Stimulated activated naive B cell treated with anti-CD40 and anti-IgM and Interleukin-4, amounts not matched to agents 10 μg/mL and 1 μg/mL and 100 μg/mL, for 72 hours (primary cell): ENCODE results near the gene BDKRB2.
"Not testable (repeated sequence)": the region's sequence is repeated elsewhere in the genome, so short reads cannot be mapped to it uniquely, and the experiment has no call there.

Experiments
- ATAC-seq, 2 donors: fragments of 150-1000 bp; cut with Tn5 transposase; replicated peaks; 2 replicates each; pipeline ENCODE4 v1.10.0; 2021; ENCODE audit warnings: moderate library complexity in 1 of 2
- DNase-seq: peaks from one replicate; pipeline ENCODE4 v3.0.0; 2021
- H3K27ac Mint-ChIP-seq: one replicate; pipeline ENCODE4 v1.8.0; 2022; ENCODE audit warnings: mild to moderate bottlenecking, mixed read lengths
- H3K27me3 Mint-ChIP-seq, 2 donors: one replicate each; pipeline ENCODE4 v1.8.0; 2022; ENCODE audit warnings: mixed read lengths in 2 of 2
- H3K36me3 Mint-ChIP-seq, 2 donors: one replicate each; pipeline ENCODE4 v1.8.0; 2022; ENCODE audit warnings: mixed read lengths in 2 of 2, mild to moderate bottlenecking in 1 of 2
- H3K4me1 Mint-ChIP-seq, 2 donors: one replicate each; pipeline ENCODE4 v1.8.0; 2022; ENCODE audit warnings: mixed read lengths in 2 of 2, mild to moderate bottlenecking in 1 of 2
- H3K4me3 Mint-ChIP-seq, 2 donors: one replicate each; pipeline ENCODE4 v1.8.0; 2022; ENCODE audit warnings: mild to moderate bottlenecking in 2 of 2, mixed read lengths in 2 of 2, moderate library complexity in 1 of 2
- H3K9me3 Mint-ChIP-seq, 2 donors: one replicate each; pipeline ENCODE4 v1.8.0; 2022; ENCODE audit warnings: mixed read lengths in 2 of 2, mild to moderate bottlenecking in 1 of 2

Gene BDKRB2

GRCh38 chr14:96237641-96238040 lies 33.0 kb downstream of the BDKRB2 start:
- Mint-ChIP-seq H3K36me3 (no peaks in the 10 kb centered on the region), H3K4me1 (no peaks in the 10 kb centered on the region), H3K9me3 (peaks cover 2 to 3% of the 10 kb centered on the region in 2 donors), H3K27ac (no peak overlapping the region), H3K27me3 (peaks cover 0 to 5% of the 10 kb centered on the region in 2 donors), H3K4me3 (no peak overlapping the region)
- DNase-seq (no peak), ATAC-seq (no peak)

DNA sequence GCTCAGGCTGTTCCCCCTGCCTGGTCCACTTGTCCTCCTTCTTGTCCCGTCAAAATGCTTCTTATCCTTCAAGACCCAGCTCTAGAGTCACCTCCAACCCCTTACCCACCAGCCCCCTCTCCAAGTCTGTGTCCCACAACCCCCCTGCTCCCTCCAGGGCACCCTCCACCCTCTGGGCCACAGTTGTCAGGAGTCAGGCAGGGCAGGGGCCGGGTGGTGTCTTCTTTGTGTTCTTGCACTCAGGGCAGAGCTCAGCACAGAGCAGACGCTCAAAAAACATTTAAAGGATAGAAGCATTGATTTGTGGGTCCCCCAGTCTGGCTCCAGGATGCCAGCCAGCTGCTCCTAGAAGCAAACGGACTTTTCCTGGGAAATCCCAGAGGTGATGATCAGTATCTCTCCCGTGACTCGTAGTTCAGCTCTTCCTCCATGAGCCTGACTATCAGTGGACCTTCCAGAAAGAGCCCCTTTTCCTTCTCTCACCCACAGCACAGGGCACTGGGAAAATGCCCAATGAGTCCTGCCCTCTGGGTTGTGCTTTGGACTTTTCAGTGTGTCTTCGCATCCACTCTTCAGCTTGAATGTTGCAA lies 34.1 kb downstream of the BDKRB2 start:
- peaks cover 0 to 5% of the 10 kb centered on the region in 2 donors for H3K27me3 Mint-ChIP-seq
- no peak for DNase-seq

GRCh38 chr14:96239711-96240141 lies 35.1 kb downstream of the BDKRB2 start:
- Mint-ChIP-seq H3K27ac (no peak overlapping the region), H3K36me3 (no peaks in the 10 kb centered on the region), H3K27me3 (peaks cover 3 to 5% of the 10 kb centered on the region in 2 donors), H3K4me1 (no peaks in the 10 kb centered on the region), H3K4me3 (no peak overlapping the region), H3K9me3 (peaks cover 4 to 7% of the 10 kb centered on the region in 2 donors)
- ATAC-seq (no peak), DNase-seq (no peak)

More for the DNA sequence above, 34.1 kb downstream of the BDKRB2 start:
- ATAC-seq, result no peak
- Mint-ChIP-seq H3K36me3 (no peaks in the 10 kb centered on the region), H3K4me3 (no peak overlapping the region), H3K27ac (no peak overlapping the region), H3K4me1 (no peaks in the 10 kb centered on the region), H3K9me3 (peaks cover 4 to 7% of the 10 kb centered on the region in 2 donors)

DNA sequence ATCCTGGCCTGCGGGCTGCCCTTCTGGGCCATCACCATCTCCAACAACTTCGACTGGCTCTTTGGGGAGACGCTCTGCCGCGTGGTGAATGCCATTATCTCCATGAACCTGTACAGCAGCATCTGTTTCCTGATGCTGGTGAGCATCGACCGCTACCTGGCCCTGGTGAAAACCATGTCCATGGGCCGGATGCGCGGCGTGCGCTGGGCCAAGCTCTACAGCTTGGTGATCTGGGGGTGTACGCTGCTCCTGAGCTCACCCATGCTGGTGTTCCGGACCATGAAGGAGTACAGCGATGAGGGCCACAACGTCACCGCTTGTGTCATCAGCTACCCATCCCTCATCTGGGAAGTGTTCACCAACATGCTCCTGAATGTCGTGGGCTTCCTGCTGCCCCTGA lies 36.0 kb downstream of the BDKRB2 start:
- Mint-ChIP-seq H3K36me3 (no peaks in the 10 kb centered on the region), H3K4me3 (no peak overlapping the region), H3K27ac (no peak overlapping the region), H3K4me1 (no peaks in the 10 kb centered on the region), H3K9me3 (peaks cover 4 to 9% of the 10 kb centered on the region in 2 donors), H3K27me3 (peaks cover under 1 to 11% of the 10 kb centered on the region in 2 donors)
- DNase-seq (no peak), ATAC-seq (no peak)

GRCh38 chr14:96242126-96242525 lies 37.5 kb downstream of the BDKRB2 start:
- Mint-ChIP-seq H3K4me3 (no peak overlapping the region), H3K27ac (no peak overlapping the region), H3K4me1 (no peaks in the 10 kb centered on the region), H3K36me3 (no peaks in the 10 kb centered on the region), H3K9me3 (peaks cover 4 to 9% of the 10 kb centered on the region in 2 donors), H3K27me3 (peaks cover 2 to 22% of the 10 kb centered on the region in 2 donors)
- ATAC-seq, result no peak
- no peak for DNase-seq

DNA sequence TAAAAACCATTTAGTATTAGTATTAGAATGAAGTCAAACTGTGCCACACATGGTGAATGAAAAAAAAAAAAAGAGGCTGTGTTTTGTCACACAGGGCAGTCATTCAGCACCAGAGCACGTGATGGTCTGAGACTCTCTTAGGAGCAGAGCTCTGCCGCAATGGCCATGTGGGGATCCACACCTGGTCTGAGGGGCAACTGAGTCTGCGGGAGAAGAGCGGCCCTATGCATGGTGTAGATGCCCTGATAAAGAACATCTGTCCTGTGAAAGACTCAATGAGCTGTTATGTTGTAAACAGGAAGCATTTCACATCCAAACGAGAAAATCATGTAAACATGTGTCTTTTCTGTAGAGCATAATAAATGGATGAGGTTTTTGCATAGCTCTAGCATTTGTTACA lies 39.1 kb downstream of the BDKRB2 start:
- DNase-seq (no peak), ATAC-seq (no peak)
- H3K27ac Mint-ChIP-seq, result no peak overlapping the region
- no peak overlapping the region for H3K4me3 Mint-ChIP-seq
- no peaks in the 10 kb centered on the region for H3K36me3 Mint-ChIP-seq
- peaks cover 9 to 26% of the 10 kb centered on the region in 2 donors for H3K27me3 Mint-ChIP-seq
- H3K4me1 Mint-ChIP-seq, result no peaks in the 10 kb centered on the region
- peaks cover 4 to 9% of the 10 kb centered on the region in 2 donors for H3K9me3 Mint-ChIP-seq

DNA sequence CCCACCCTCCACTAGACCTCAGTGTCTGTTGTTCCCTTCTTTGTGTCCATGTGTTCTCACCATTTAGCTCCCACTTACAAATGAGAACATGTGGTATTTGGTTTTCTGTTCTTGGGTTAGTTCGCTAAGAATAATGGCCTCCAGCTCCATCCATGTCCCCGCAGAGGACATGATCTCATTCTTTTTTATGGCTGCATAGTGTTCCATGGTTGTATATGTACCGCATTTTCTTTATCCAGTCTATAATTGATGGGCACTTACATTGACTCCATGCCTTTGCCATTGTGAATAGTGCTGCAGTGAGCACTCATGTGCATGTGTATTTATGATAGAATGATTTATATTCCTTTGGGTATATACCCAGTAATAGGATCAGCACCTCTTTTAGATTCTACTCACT lies 40.4 kb downstream of the BDKRB2 start:
- peaks cover 18 to 31% of the 10 kb centered on the region in 2 donors for H3K27me3 Mint-ChIP-seq
- not testable (repeated sequence) for ATAC-seq

DNA sequence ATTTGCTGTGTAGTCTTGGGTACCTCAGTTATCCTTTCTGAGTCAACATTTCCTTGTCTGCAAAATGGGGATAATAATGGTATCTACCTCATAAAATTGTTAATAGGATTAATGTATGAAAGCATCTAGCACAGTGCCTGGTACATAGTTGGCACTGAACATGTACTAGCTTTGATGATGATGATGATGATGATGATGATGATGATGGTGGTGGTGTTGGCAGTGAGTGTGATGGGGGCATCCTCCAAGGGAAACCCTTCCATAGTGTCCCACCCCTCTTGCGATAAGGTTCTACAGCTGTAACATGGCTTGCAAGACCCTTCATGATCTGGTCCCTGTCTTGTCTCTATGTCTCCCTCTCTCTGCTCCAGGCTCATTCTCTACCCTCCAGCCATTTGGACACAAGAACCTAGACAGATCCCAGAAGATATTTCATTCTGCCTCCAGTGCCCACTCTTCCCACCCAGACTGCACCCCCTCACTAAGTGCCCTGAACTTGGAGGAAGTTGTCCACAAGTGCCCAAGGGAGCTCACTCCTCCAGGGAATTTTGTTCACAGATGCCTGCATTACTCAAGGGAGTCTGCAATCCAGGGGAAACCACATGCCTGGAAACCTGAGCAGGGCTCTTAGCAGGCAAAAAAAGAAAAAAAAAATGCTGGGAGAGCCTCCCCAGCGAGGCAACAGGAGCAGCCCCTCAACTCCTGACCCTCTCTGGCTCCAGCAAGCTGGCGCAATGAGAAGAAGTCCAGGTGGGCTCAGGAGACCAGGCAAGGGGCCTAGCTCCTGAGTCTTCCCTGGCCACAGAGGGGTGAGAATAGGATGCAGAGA lies 41.3 kb downstream of the BDKRB2 start:
- DNase-seq (no peak), ATAC-seq (no peak)
- no peak overlapping the region for H3K27ac Mint-ChIP-seq
- no peak overlapping the region for H3K4me3 Mint-ChIP-seq
- H3K27me3 Mint-ChIP-seq, result peaks cover 18 to 31% of the 10 kb centered on the region in 2 donors
- H3K9me3 Mint-ChIP-seq, result peaks cover 4 to 9% of the 10 kb centered on the region in 2 donors
- H3K4me1 Mint-ChIP-seq, result no peaks in the 10 kb centered on the region
- H3K36me3 Mint-ChIP-seq, result no peaks in the 10 kb centered on the region

More for the DNA sequence above, 40.4 kb downstream of the BDKRB2 start:
- not testable (repeated sequence) for DNase-seq, H3K36me3 Mint-ChIP-seq, H3K4me3 Mint-ChIP-seq, H3K27ac Mint-ChIP-seq, H3K9me3 Mint-ChIP-seq, H3K4me1 Mint-ChIP-seq

DNA sequence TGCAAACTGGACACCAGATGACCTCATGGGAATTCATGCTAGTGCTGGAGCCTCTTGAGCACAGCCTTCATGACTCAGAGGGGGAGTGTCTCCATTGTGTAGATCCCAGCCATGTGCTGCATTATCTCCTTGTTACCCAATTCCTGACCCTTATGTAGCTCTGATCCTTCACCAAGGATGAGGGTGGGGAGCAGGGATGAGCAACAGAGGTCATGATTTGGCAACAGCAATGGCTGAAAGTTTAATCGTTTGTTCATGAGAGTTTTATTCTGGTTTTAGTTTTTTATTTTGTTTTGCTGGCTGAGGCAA lies 41.9 kb downstream of the BDKRB2 start:
- H3K36me3 Mint-ChIP-seq, result no peaks in the 10 kb centered on the region
- DNase-seq (no peak), ATAC-seq (no peak)
- peaks cover 4 to 9% of the 10 kb centered on the region in 2 donors for H3K9me3 Mint-ChIP-seq
- H3K4me3 Mint-ChIP-seq, result no peak overlapping the region
- no peaks in the 10 kb centered on the region for H3K4me1 Mint-ChIP-seq
- H3K27ac Mint-ChIP-seq, result no peak overlapping the region
- H3K27me3 Mint-ChIP-seq, result peaks cover 21 to 35% of the 10 kb centered on the region in 2 donors

- H3K4me3 Mint-ChIP-seq, result no peak overlapping the region
- H3K27me3 Mint-ChIP-seq, result peaks cover 26 to 41% of the 10 kb centered on the region in 2 donors
- H3K4me1 Mint-ChIP-seq, result no peaks in the 10 kb centered on the region
- peaks cover 4 to 8% of the 10 kb centered on the region in 2 donors for H3K9me3 Mint-ChIP-seq
- no peak for ATAC-seq
- H3K27ac Mint-ChIP-seq, result no peak overlapping the region
- DNase-seq, result no peak
- no peaks in the 10 kb centered on the region for H3K36me3 Mint-ChIP-seq
These were observed 42.4 kb downstream of the BDKRB2 start for GRCh38 chr14:96247031-96247430.

- no peak for DNase-seq
- Mint-ChIP-seq H3K4me3 (no peak overlapping the region), H3K27me3 (peaks cover 43 to 61% of the 10 kb centered on the region in 2 donors), H3K9me3 (peaks cover 0 to 2% of the 10 kb centered on the region in 2 donors), H3K27ac (no peak overlapping the region), H3K36me3 (no peaks in the 10 kb centered on the region), H3K4me1 (no peaks in the 10 kb centered on the region)
- ATAC-seq, result no peak
These were observed 44.4 kb downstream of the BDKRB2 start for GRCh38 chr14:96249029-96249428.

GRCh38 chr14:96250485-96250884 lies 45.8 kb downstream of the BDKRB2 start:
- Mint-ChIP-seq H3K36me3 (no peaks in the 10 kb centered on the region), H3K27me3 (peaks cover 47 to 62% of the 10 kb centered on the region in 2 donors), H3K4me3 (no peak overlapping the region), H3K4me1 (no peaks in the 10 kb centered on the region), H3K9me3 (no peaks in the 10 kb centered on the region), H3K27ac (no peak overlapping the region)
- ATAC-seq (no peak), DNase-seq (no peak)

DNA sequence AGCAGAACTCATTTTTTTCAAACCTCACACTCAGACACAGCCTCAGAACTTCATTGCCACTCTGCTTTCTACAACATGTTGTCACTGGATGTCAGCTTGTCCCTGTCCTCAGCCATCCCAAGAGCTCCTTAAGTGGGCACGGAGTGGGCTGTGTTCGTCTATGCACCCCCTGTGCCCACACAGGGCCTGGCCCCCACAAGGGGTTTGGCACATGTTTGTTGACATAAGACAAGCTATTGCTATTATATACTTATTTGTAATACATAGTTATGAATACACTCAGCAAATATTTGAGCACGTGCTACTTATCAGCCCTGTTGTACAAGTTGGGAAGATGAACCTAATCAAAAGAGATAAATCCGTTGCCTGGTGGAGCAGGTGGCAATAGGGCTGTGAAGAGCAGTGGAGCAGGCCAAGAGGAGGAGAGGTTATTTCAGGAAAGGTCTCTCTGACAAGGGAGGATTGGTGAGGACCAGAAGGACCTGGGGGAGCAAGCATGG lies 47.1 kb downstream of the BDKRB2 start:
- DNase-seq, result no peak
- Mint-ChIP-seq H3K27ac (no peak overlapping the region), H3K36me3 (no peaks in the 10 kb centered on the region), H3K4me1 (no peaks in the 10 kb centered on the region), H3K9me3 (no peaks in the 10 kb centered on the region), H3K4me3 (no peak overlapping the region), H3K27me3 (peaks cover 47 to 53% of the 10 kb centered on the region in 2 donors)
- no peak for ATAC-seq

GRCh38 chr14:96252323-96252998 lies 47.8 kb downstream of the BDKRB2 start:
- Mint-ChIP-seq H3K9me3 (no peaks in the 10 kb centered on the region), H3K36me3 (no peaks in the 10 kb centered on the region), H3K4me1 (no peaks in the 10 kb centered on the region), H3K27ac (no peak overlapping the region), H3K27me3 (peaks cover 48 to 52% of the 10 kb centered on the region in 2 donors), H3K4me3 (no peak overlapping the region)
- DNase-seq (no peak), ATAC-seq (no peak)
